GM12864 (cell line): Measurements from ENCODE around the gene CPXM2.

Experiments
- DNase-seq: peaks from one replicate; pipeline ENCODE4 v3.0.0-alpha.2; 2011; ENCODE audit warnings: low read depth
- H3K4me3 ChIP-seq: 2 replicates; pipeline ENCODE4 v1.5.1; 2011; ENCODE audit warnings: mild to moderate bottlenecking, low read depth, low read length, control low read depth
- CTCF ChIP-seq: IDR thresholded peaks from 2 replicates; pipeline ENCODE4 v1.5.1; 2011; ENCODE audit warnings: low read depth, mild to moderate bottlenecking, moderate library complexity, low read length, control low read depth, inconsistent platforms; ENCODE audit errors: missing control alignments

Gene CPXM2

GRCh38 chr10:123865880-123866279 lies 25.7 kb downstream of the CPXM2 start:
- no peak for DNase-seq
- H3K4me3 ChIP-seq, result no peak overlapping the region
- no peak for TF ChIP-seq CTCF

DNA sequence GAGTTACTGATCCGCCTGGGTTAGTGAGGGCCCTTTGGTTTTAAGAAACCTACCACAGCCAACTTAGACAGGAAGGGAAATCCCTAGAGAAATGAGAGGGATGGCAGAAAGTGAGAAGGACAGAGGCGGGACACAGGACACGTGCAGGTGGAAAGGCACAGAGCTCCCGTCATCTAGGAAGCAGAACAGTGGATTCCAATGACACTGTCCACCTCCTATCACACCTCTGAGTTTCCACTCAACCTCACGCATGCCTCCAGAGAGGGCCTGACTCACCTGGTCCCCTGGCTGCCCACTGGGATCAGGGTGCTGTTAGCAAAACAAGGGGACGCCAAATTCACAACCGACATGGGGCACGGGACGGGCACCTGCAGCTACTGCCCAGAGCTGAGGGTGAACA lies 26.3 kb downstream of the CPXM2 start:
- no peak for DNase-seq
- H3K4me3 ChIP-seq, result no peak overlapping the region
- TF ChIP-seq CTCF, result no peak

- no peak for TF ChIP-seq CTCF
- no peak for DNase-seq
- no peak overlapping the region for H3K4me3 ChIP-seq
Observed at GRCh38 chr10:123864923-123865322, 26.7 kb downstream of the CPXM2 start.

DNA sequence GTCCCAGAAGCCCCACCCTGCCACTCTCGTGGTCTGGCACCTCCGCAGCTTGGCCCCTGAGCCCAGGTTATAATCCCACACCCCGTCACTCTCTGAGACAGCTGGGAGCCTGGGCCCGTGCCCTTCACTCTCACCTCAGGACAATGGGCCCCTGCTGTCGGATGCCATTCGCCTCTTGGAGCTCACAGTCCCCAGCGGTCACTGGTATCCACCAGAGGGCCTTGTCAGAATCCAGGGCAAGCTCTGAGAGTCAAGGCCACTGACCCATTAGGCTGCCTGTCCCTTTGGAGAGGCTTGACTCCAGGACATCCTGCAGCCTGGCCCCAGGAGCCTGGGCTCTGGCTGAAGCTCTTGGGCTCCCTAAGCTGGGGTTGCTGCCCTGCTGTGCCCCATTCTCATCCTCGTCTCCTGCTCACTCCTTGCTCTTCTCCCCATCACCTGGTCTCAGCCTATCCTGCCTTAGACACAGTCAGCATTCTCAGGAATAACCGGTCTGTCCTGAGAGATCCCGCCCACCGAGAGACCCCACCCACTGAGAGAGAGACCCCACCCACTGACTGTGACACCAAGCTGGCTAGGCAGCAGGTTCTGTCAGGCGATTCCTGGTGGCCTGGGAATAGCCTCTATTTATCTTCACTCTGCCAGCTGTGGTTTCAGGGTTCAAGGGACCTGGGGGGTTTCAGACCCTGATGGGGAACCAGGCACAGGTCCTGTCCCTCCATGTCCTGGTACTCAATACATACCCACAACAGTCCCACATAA lies 27.7 kb downstream of the CPXM2 start:
- no peak overlapping the region for H3K4me3 ChIP-seq
- DNase-seq, result no peak
- no peak for TF ChIP-seq CTCF

GRCh38 chr10:123863183-123863575 lies 28.4 kb downstream of the CPXM2 start:
- no peak for TF ChIP-seq CTCF
- no peak for DNase-seq
- no peak overlapping the region for H3K4me3 ChIP-seq

DNA sequence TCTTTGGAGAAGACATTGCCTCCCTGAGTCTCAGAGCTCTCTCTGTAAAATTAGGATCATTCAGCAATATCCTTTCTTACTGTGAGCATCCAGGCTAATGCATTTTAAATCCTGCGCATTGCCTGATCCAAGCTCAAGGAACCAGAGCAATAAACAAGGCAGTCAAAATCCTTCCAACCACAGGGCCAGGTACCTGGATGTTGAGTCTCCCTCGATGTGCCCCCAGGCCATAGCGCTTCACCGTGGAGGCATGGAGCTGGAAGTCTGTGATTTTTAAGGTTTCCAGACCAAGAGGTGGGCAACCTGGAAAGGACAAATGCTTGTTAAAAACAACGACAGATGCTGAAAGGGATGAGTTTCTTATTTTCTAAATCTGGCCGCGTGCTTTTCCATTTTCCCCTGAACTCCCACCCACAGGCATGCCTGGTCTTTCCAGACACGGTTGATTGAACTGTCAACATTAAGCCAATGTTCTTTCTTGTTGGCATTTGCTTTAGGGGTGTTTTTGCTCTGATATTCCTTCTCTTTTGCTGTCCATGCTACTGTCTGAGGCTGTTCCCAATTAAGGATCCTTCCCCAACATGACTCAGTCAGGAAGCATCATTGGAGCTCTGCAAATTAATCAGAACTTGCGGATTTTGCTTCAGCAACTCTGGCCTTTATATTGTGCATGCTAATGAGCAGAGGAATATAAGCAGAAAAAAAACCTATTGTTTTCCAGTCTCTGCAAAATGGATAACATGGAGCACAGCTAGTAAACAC lies 29.0 kb downstream of the CPXM2 start:
- TF ChIP-seq CTCF, result no peak
- no peak for DNase-seq
- H3K4me3 ChIP-seq, result no peak overlapping the region
